ENCODE data around the gene COA5. TPM values are rescaled to one million over a fixed set of nuclear protein-coding genes. Genes with fewer than 3 reads are reported as not detected.

COA5 gene
- total RNA-seq, 1 donor, result 19.0 TPM

- no peak for TF ChIP-seq CTCF (IDR thresholded peaks at IDR 0.05; ENCODE audit: insufficient read depth, low read depth, low read length)
- no peak overlapping the region for H3K4me3 ChIP-seq (ENCODE audit: low read depth, low read length)
- DNase-seq (ENCODE audit: low read depth), result no peak
These were observed 15.7 kb downstream of the COA5 start for GRCh38 chr2:98592565-98592964.

- no peak for TF ChIP-seq CTCF (IDR thresholded peaks at IDR 0.05; ENCODE audit: insufficient read depth, low read depth, low read length)
- DNase-seq (ENCODE audit: low read depth), result no peak
- no peak overlapping the region for H3K4me3 ChIP-seq (ENCODE audit: low read depth, low read length)
These were observed 18.8 kb downstream of the COA5 start for GRCh38 chr2:98589489-98589888.

- no peak overlapping the region for H3K4me3 ChIP-seq (ENCODE audit: low read depth, low read length)
- no peak for TF ChIP-seq CTCF (IDR thresholded peaks at IDR 0.05; ENCODE audit: insufficient read depth, low read depth, low read length)
- DNase-seq (ENCODE audit: low read depth), result no peak
These were observed 19.4 kb downstream of the COA5 start for GRCh38 chr2:98588880-98589431.

DNA sequence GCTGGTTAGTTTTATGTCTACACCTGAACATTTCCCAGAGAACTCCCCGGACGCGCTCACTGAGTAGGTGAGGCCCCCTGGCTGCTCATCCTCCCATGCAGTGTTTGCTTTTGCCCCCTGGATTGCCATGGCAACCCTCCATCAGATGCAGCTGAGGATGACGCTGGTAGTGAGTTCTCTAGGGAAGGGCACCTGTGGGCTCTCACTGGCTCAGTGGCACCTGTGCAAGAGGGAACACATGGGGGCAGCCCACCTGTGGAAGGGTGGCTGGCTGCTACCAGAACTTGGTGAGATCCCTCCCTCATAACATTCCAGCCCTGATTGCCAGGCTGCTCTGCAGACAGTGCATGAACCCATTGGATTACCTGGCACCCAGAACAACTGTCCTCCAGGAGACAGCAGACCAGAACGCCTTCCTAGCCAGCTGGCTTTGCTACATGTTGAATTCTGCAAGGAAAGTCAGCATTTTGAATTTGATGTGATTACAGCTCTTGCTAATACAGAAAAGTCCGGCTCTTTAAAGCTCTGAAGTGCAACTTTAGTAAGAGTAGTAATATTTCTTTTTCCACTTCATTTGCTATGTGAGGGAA, 21.7 kb downstream of the COA5 start:
- no peak overlapping the region for H3K4me3 ChIP-seq (ENCODE audit: low read depth, low read length)
- no peak for DNase-seq (ENCODE audit: low read depth)
- no peak for TF ChIP-seq CTCF (IDR thresholded peaks at IDR 0.05; ENCODE audit: insufficient read depth, low read depth, low read length)

DNA sequence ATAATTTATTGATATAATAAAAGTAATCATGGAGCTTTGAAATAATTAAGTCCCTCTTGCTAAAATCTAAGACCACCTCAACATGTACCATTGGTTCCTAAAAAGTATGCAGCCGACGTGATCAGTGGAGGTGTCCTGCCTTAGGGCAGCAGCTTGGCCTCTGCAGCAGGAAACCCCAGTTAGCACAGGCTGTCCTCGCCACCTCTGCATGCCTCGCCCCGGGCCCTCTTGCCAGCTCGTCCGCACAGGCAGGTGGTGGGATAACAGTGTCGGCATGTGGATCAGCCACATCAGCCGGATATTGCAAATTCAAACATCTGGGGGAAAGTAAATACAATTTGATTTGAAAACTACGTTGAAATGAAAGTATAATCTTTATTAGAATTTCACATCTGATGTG, 22.9 kb downstream of the COA5 start:
- DNase-seq (ENCODE audit: low read depth), result no peak
- no peak for TF ChIP-seq CTCF (IDR thresholded peaks at IDR 0.05; ENCODE audit: insufficient read depth, low read depth, low read length)
- no peak overlapping the region for H3K4me3 ChIP-seq (ENCODE audit: low read depth, low read length)

DNA sequence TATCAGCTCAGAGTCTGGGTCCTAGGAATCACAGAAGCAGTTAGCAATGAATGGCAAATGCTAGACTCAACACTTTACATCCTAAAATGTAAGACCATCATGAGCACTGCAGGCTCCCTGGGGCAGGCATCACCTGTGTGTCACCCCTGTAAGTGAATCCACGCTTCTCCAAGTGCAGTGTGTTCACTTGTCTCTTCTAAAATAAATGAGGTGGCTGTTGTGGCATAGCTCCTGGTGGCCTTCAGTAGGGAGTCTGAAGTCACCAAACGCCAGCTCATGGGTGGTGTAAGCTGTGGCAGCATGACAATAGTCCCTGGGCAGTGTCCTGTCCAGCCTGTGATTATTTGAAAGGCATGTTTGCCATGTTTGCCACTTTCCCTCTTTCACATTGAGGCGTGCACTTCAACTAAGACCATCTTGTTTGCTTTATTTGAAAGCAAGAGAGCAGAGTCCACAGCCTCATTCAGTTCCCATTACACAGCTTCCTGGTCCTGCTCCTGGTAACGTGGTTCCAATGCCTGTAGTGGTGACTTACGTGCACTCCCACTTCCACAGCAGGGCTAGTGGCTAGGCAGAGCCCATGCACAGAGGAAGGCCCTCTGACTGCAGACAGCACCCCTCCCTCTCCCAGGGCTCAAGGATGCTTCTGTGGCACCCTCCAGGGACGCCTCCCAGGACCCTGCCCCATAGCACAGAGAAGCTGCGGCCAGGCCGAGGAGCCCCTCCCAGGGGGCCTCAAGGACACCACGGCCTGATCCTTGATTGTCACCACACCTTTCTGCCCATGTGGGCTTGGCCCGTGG, 24.3 kb downstream of the COA5 start:
- DNase-seq (ENCODE audit: low read depth), result no peak
- H3K4me3 ChIP-seq (ENCODE audit: low read depth, low read length), result no peak overlapping the region
- TF ChIP-seq CTCF (IDR thresholded peaks at IDR 0.05; ENCODE audit: insufficient read depth, low read depth, low read length), result no peak
